OCI-LY1 (cell line): ENCODE data around the gene ZNF749.

ENCODE experiments used
- H2AFZ ChIP-seq: fragments of 200-600 bp; sonication (generic), shearing (Covaris generic); 2 replicates; pipeline ENCODE4 v1.6.0; 2014; ENCODE audit warnings: antibody characterized with exemption, mild to moderate bottlenecking, low read length
- H3F3A ChIP-seq: fragments of 200-600 bp; sonication (generic), shearing (Covaris generic); 2 replicates; pipeline ENCODE4 v1.6.0; 2014; ENCODE audit warnings: mild to moderate bottlenecking, antibody characterized with exemption, low read length, moderate library complexity; ENCODE audit not compliant: insufficient read depth
- H3K27ac ChIP-seq: fragments of 200-600 bp; sonication (generic); 2 replicates; pipeline ENCODE4 v1.5.1; 2014; ENCODE audit warnings: low read length, mixed run types, mild to moderate bottlenecking, low read depth; ENCODE audit not compliant: poor library complexity, severe bottlenecking
- H3K27me3 ChIP-seq: fragments of 200-600 bp; sonication (generic); 2 replicates; pipeline ENCODE4 v1.6.0; 2014; ENCODE audit warnings: antibody characterized with exemption, mild to moderate bottlenecking, low read length, moderate library complexity; ENCODE audit not compliant: insufficient read depth
- H3K36me3 ChIP-seq: fragments of 200-600 bp; sonication (generic); 2 replicates; pipeline ENCODE4 v1.6.1; 2014; ENCODE audit warnings: mild to moderate bottlenecking, antibody characterized with exemption, low read length, moderate library complexity, mixed read lengths; ENCODE audit not compliant: insufficient read depth
- H3K4me1 ChIP-seq: fragments of 200-600 bp; sonication (generic); 2 replicates; pipeline ENCODE4 v1.5.1; 2014; ENCODE audit warnings: mild to moderate bottlenecking, low read length, moderate library complexity; ENCODE audit not compliant: insufficient read depth, severe bottlenecking
- H3K4me2 ChIP-seq: fragments of 200-600 bp; sonication (generic), shearing (Covaris generic); 2 replicates; pipeline ENCODE4 v1.6.1; 2014; ENCODE audit warnings: low read length
- H3K4me3 ChIP-seq: fragments of 200-600 bp; sonication (generic); 2 replicates; pipeline ENCODE4 v1.5.1; 2014; ENCODE audit warnings: low read length, low read depth, mild to moderate bottlenecking, mixed read lengths; ENCODE audit not compliant: poor library complexity, severe bottlenecking
- H3K79me2 ChIP-seq: fragments of 200-600 bp; shearing (Covaris generic); 2 replicates; pipeline ENCODE4 v1.6.1; 2016; ENCODE audit warnings: mixed run types, low read length, mixed read lengths; ENCODE audit not compliant: insufficient read depth
- H3K9ac ChIP-seq: fragments of 200-600 bp; sonication (generic), shearing (Covaris generic); 2 replicates; pipeline ENCODE4 v1.6.1; 2014; ENCODE audit warnings: mild to moderate bottlenecking, low read length, mixed read lengths
- H3K9me2 ChIP-seq: fragments of 200-600 bp; sonication (generic), shearing (Covaris generic); 2 replicates; pipeline ENCODE4 v1.6.1; 2014; ENCODE audit warnings: low read depth, mild to moderate bottlenecking, low read length, mixed read lengths
- H3K9me3 ChIP-seq: fragments of 200-600 bp; shearing (Covaris generic); 2 replicates; pipeline ENCODE4 v1.6.1; 2014; ENCODE audit warnings: low read length, mixed read lengths
- H4K20me1 ChIP-seq: fragments of 200-600 bp; sonication (generic), shearing (Covaris generic); 2 replicates; pipeline ENCODE4 v1.6.0; 2016; ENCODE audit warnings: mild to moderate bottlenecking, low read length; ENCODE audit not compliant: insufficient read depth
- CTCF ChIP-seq: fragments of 200-600 bp; sonication (generic), shearing (Covaris generic); IDR thresholded peaks from 2 replicates; pipeline ENCODE4 v1.5.1; 2017; ENCODE audit warnings: mild to moderate bottlenecking, antibody characterized with exemption, low read length, moderate library complexity, mixed read lengths
- EZH2 ChIP-seq: fragments of 200-600 bp; sonication (generic), shearing (Covaris generic); IDR thresholded peaks from 2 replicates; pipeline ENCODE4 v1.8.0; 2017; ENCODE audit warnings: borderline replicate concordance, mixed run types, mild to moderate bottlenecking, antibody characterized with exemption, low read length, moderate library complexity, mixed read lengths

The ZNF749 gene

GRCh38 chr19:57395710-57396109 lies 39.4 kb upstream of the ZNF749 start:
- Histone ChIP-seq H3K27me3 (no peaks in the 10 kb centered on the region), H3F3A (no peaks in the 10 kb centered on the region), H3K79me2 (peaks cover 20% of the 10 kb centered on the region), H3K9me3 (peaks cover 26% of the 10 kb centered on the region), H3K4me2 (no peak overlapping the region), H3K4me3 (no peak overlapping the region), H2AFZ (no peak overlapping the region), H4K20me1 (no peaks in the 10 kb centered on the region), H3K9ac (no peak overlapping the region), H3K36me3 (peaks cover 74% of the 10 kb centered on the region), H3K4me1 (peaks cover 6% of the 10 kb centered on the region), H3K9me2 (no peaks in the 10 kb centered on the region), H3K27ac (no peak overlapping the region)
- TF ChIP-seq EZH2 (no peak), CTCF (no peak)

GRCh38 chr19:57398868-57399267 lies 36.3 kb upstream of the ZNF749 start:
- H3K4me3 ChIP-seq, result no peak overlapping the region
- H3K27ac ChIP-seq, result no peak overlapping the region
- no peak overlapping the region for H3K9ac ChIP-seq
- H3K4me1 ChIP-seq, result no peaks in the 10 kb centered on the region
- H2AFZ ChIP-seq, result no peak overlapping the region
- no peaks in the 10 kb centered on the region for H3K27me3 ChIP-seq
- H3K9me2 ChIP-seq, result no peaks in the 10 kb centered on the region
- no peak overlapping the region for H3K4me2 ChIP-seq
- no peaks in the 10 kb centered on the region for H3K79me2 ChIP-seq
- H3K9me3 ChIP-seq, result peaks cover 39% of the 10 kb centered on the region
- H3K36me3 ChIP-seq, result peaks cover 74% of the 10 kb centered on the region
- H3F3A ChIP-seq, result no peaks in the 10 kb centered on the region
- no peaks in the 10 kb centered on the region for H4K20me1 ChIP-seq
- no peak for TF ChIP-seq CTCF
- TF ChIP-seq EZH2, result no peak

GRCh38 chr19:57403737-57404563 lies 31.2 kb upstream of the ZNF749 start:
- H3F3A ChIP-seq, result no peaks in the 10 kb centered on the region
- no peaks in the 10 kb centered on the region for H3K27me3 ChIP-seq
- H3K9me2 ChIP-seq, result no peaks in the 10 kb centered on the region
- H4K20me1 ChIP-seq, result no peaks in the 10 kb centered on the region
- H3K4me3 ChIP-seq, result no peak overlapping the region
- H3K4me2 ChIP-seq, result no peak overlapping the region
- TF ChIP-seq EZH2, result no peak
- TF ChIP-seq CTCF, result no peak
- no peak overlapping the region for H3K27ac ChIP-seq
- H3K4me1 ChIP-seq, result peaks cover 4% of the 10 kb centered on the region
- peaks cover 30% of the 10 kb centered on the region for H3K36me3 ChIP-seq
- peaks cover 29% of the 10 kb centered on the region for H3K9me3 ChIP-seq
- H3K9ac ChIP-seq, result no peak overlapping the region
- no peaks in the 10 kb centered on the region for H3K79me2 ChIP-seq
- no peak overlapping the region for H2AFZ ChIP-seq
